Inflammatory macrophage treated with lipopolysaccharide for 4 hours (primary cell): ENCODE results near the gene HRH1.
"Not testable (repeated sequence)": the region's sequence is repeated elsewhere in the genome, so short reads cannot be mapped to it uniquely, and the experiment has no call there.

ENCODE experiments used
- DNase-seq: peaks from one replicate; pipeline ENCODE4 v3.0.0-alpha.2; 2020

The HRH1 gene

DNA sequence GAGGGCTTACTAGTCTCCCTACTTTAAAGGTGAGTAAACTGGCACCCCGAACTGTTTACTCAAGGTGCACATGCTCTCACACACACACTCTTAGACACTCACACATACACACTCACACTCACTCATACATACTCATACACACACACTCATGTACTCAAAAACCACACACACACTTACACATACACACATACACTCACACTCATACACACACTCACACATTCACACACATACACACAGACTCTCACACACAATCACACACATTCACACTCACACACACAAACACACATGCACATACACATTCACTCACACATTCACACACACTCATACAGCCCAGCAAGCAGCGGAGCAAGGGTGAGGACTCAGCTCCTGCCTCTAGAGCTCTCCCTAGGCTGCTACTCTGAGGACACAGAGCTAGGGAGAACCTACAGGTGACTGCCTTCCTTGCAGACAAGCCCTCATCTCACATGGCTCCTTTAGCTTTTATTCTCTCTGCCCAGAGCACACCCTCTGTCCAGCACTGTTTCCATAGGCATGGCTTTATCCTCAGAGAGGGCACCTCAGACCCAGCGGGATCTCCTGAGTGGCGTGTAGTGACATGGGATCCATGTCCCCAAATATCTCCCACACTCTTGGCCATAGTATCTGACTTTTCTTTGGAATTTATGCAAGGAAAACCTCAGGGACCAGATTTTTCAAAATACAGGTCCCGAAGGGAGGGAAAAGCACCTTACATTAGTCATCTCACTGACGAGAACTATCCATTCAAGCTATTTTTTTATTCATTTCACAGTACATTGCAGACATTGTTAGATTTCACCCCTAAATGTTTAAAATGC, 91.8 kb downstream of the HRH1 start:
- DNase-seq, result no peak

DNA sequence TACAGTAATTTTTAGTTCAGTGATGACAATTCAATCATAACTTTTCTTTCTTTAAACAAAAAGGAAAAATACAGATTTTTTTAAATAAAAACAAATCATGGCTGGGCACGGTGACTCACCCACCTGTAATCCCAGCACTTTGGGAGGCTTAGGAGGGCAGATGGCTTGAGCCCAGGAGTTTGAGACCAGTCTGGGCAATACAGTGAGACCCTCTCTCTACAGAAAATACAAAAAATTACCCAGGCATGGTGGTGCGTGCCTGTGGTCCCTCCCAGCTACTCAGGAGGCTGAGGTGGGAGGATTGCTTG, 92.3 kb downstream of the HRH1 start:
- DNase-seq, result no peak

DNA sequence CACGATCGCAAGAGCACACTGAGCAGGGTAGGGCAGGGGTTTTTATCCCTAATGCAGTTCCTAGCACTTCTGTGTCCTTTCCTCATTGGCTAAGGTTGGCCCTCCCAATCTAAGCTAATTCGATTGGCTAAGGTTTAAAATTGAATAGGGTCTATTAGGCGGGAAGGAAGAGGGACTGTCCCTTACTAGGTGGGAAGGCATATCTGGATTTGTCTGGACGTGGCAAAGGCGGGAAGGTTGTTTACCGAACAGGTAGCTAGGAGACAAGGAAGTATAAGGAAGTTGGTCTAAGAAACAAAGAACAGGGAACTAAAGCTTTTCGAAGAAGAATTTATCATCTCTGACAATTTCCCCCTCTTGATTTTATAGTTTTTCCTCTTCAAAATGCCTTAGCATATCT, 93.1 kb downstream of the HRH1 start:
- DNase-seq, result no peak

DNA sequence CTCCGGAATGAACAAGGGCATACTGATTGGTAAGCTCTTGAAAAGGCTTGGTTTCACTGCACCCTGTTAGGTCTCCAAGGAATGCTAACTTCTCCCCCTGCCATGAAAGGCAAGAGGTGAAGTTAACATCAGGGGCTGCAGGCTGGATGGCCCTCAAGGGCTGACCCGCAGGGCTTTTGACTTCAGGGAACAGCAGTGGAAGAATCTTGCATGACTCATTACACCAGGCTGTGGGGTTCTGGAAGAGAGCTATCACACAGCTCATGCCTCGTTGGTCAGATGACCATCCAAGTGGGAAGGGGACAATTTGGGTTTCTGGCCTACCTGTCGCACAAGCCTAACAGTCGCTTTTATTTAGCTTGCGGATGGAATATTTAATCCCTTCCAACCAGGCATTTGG, 94.3 kb downstream of the HRH1 start:
- no peak for DNase-seq

DNA sequence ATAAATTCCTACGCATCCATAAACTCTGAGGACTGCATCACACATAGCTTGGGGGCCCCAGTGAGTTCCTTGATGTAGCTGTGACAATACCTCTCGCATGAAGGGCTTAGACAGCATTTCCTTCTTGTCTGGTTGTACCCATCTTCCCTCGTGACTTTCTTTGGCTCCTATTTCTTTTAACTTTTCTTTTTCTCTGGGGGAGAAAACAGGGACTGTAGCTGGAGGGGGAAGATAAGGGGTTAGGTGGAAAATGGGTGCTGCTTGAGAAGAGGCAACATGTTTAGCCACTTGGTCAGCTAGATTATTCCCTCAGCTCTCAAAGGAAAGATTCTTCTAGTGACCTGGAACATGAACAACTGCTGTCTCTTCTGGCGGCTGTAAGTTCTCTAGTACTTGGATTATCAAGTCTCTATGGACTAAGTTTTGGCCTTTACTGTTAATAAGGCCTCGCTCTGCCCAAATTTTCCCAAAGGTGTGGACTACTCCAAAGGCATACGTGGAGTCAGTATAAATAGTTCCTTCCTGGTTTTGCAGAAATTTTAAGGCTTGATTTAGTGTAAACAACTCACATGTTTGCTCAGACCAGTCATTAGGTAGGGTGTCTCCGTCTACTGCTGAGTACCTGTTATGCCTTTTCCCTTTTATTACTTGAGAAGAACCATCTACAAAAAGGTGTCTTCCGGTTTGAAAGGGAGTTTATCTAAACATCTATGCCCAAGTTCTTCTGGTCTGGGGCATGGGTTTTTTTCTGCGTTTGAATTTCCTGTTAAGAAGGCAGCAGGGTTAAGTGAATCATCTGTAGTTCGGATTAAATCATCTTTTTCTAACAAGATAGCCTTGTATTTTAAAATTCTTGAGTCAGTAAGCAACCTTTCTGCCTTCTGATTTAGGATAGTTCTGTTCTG, 96.9 kb downstream of the HRH1 start:
- DNase-seq, result no peak

DNA sequence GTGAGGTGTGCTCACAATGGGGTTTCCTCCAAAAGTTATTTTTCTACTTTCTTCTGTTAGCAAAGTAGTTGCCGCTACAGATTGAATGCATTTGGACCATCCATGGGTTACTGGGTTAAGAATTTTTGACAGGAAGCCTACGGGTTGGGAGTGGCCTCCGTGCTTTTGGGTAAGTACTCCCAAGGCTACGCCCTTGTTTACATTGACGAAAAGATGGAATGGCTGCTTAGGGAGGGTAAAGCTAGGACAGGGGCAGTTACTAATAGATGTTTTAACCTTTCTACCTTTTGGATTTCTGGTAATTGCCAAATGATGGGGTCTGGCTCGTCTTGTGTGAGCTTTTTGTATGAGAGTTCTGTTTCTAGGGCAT, 97.5 kb downstream of the HRH1 start:
- DNase-seq, result no peak

DNA sequence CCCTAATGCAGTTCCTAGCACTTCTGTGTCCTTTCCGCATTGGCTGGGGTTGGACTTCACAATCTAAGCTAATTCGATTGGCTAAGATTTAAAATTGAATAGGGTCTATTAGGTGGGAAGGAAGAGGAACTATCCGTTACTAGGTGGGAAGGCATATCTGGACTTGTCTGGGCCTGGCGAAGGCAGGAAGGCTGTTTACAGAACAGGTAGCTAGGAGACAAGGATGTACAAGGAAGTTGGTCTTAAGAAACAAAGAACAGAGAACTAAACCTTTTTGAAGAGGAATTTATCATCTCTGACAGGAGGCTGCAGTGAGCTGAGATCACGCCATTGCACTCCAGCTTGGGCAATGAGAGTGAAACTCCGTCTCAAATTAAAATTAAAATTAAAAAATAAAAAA, 100.6 kb downstream of the HRH1 start:
- DNase-seq, result no peak

DNA sequence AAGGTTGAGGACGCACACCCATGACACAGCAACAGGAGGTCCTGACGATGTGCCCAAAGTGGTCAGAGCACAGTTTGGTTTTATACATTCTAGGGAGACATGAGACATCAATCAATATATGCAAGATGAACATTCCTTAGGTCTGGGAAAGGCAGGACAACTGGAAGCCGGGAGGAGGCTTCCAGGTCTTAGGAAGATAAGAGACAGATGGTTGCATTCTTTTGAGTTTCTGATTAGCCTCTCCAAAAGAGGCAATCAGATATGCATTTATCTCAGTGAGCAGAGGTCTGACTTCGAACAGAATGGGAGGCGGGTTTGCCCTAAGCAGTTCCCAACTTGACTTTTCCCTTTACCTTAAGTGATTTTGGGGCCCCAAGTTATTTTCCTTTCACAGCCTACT, 101.2 kb downstream of the HRH1 start:
- DNase-seq, result not testable (repeated sequence)

DNA sequence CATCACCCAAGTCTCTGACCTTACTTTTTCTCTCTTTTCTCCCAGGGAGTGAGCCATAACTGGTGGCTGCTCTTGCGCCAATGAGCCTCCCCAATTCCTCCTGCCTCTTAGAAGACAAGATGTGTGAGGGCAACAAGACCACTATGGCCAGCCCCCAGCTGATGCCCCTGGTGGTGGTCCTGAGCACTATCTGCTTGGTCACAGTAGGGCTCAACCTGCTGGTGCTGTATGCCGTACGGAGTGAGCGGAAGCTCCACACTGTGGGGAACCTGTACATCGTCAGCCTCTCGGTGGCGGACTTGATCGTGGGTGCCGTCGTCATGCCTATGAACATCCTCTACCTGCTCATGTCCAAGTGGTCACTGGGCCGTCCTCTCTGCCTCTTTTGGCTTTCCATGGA, 104.7 kb downstream of the HRH1 start:
- DNase-seq, result no peak

DNA sequence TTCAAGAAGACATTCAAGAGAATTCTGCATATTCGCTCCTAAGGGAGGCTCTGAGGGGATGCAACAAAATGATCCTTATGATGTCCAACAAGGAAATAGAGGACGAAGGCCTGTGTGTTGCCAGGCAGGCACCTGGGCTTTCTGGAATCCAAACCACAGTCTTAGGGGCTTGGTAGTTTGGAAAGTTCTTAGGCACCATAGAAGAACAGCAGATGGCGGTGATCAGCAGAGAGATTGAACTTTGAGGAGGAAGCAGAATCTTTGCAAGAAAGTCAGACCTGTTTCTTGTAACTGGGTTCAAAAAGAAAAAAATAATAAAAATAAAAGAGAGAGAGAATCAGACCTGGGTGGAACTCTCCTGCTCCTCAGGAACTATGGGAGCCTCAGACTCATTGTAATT, 106.2 kb downstream of the HRH1 start:
- no peak for DNase-seq

DNA sequence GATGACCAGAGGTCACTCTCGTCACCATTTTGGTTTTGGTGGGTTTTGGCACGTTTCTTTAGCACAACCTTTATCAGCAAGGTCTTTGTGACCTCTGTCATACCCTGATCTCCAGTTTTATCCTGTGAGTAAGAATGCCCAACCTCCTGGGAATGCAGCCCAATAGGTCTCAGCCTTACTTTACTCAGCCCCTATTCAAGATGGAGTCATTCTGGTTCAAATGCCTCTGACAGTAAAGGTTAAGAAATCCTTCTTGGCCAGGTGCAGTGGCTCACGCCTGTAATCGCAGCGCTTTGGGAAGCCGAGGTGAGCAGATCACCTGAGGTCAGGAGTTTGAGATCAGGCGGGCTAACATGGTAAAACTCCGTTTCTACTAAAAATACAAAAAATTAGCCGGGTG, 114.7 kb downstream of the HRH1 start:
- DNase-seq, result no peak

DNA sequence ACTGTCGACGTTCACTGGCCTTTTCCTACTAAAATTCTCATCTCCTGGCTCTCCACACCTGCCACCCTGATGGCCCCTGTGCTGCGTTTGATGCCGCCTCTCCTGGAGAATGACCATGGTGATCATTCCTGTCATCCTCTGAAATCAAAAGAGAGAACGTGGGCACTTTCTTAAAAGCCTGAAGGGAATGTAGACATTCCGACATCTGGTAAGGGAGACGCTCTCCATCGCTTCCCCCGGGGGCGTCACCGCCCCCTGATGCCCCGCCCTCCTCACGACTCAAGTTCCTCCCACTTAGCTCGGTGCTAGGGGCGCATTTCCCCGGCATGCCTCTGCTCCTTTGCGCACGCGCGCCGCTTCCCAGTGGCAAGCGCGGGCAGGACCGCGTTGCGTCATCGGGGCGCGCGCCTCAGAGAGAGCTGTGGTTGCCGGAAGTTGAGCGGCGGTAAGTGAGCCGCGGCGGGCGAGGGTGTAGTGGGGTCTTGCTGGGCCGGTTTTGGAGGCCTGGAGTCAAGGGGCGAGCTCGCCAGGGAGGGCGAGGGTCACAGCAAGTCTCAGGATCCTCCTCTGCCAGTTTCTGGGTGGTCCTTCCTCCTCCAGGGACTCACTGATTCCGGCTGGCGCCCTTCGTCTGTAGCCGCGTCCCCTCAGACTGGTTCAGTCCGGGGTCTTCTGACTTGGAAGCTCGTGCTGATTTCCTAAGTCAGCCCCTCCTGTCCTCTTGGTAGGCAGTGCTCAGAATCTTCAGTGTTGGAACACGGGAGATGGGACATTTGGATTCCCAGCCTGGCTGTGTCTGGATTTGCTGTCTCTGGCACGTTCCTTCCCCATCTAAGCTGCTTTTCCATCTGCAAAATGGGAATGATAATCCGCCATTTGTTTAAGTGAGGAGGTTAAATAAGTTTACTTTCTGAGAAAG, 118.0 kb downstream of the HRH1 start, which contains the start of gene ATG7:
Gene ATG7, plus strand, starts transcription at position 412 of the 919 bp plus-strand sequence. CDS start 26,299 bp downstream, outside the sequence.
- DNase-seq, result peak; percentile 98

DNA sequence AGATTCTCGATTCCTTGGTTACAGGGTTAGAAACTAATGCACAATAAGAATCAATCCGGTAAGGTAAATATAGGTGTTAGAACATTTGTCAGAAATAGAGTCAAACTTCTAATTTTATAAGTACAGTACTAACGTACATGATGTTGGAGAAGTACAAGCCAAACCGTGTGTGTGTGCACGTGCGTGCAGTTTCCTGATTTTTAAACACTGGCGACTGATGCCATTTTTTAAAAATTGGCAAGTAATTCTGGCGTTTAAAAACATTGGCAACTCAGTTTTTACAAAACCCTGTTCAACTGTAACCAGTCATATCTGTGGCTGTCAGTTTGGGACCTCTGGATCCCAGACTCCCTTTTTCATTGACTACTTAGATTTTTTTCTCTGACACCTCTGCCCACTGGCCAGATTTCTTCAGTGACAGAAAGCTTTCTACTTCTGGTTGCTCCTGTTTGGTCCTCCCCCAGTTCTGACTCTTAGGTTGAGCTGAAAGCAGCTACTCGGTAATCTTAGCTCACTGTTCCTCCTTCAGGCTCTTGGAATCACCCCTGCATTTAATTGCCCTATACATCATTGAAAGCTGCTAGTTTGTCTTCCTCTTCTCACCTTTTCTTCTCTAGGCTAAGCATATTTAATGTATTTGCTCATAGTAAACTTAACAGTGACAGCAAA, 118.7 kb downstream of the HRH1 start:
- peak; percentile 81 for DNase-seq

DNA sequence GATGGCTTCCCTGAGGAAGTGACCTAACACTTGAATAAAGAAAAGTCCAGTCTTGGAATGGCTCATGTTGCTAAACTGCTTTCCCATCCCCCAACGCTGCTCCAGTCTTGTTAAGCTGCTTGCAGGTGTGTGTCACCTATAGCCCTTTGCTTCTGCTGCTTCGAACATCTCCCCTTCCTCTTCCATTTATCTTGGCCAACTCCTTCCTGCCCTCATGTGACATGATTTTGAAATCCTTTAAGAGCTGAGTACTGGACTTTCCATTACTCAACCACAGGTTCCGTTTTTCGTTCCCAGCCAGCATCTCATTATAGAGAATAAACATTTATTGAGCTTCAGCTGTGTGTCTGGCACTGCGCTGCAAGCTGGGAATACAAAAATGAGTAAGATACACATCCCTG, 119.6 kb downstream of the HRH1 start:
- DNase-seq, result peak; percentile 97

DNA sequence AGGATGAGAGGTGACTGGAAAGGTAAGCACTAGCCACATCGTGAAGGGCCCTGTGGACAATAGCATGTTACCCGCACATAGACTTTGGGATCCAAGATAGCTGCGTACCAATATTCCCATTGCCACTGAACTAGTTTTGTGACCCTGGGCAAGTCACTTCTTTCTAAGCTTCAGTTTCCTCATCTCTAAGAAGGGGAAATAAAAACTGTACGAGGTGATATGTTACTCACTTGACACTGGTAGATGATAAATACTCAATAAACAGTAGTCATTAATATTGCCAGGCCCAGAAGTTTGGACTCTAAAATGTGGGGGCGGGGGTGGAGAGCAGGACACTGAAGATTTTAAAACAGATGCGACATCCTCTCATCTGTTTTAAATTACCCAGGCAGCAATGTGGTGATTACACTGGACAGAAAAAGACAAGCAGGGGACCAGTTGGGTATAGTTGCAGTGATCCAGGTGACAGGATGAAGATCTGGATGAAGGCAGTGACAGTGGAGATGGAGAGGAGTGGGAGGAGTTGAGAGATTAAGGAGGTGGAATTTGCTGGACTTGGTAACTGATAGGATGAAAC, 120.4 kb downstream of the HRH1 start:
- peak; percentile 64 for DNase-seq

DNA sequence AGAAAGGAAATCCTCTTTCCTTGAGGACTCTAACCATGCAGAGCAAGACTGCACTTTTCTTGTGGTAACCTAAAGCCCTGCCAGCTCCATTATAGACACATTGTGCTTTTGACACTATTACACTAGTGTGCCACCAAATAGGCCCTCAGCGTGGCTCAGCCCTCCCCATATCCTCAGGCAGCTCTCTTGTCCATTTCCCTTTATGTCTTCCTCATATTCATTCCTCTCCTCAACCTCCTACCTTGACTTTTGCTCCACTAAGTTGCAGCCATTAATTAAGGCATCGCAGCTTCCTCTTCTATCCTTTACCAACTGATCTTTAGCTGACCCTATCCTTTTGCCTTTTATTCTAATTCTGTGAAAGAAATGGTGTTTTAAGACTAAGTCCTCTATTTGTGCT, 121.6 kb downstream of the HRH1 start:
- peak; percentile 37 for DNase-seq

DNA sequence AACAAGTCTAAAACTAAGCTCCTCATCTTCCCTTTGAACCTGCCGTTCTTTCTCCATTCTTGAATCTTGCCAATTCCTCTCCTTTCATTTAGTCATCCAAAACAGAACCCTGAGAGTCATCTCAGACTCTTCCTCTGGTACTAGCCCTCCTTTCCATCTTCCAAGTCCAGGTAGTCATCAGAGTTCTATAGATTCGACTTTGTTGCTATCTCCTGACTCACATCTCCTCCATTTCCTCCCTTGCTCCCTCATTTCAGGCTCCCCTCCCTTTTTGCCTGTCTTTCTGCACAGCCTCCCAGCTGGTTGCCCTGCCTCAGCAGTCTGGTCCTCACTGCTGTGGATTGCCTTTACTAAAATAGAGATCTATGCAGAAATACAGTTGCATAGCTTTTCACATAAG, 122.6 kb downstream of the HRH1 start:
- DNase-seq, result no peak

DNA sequence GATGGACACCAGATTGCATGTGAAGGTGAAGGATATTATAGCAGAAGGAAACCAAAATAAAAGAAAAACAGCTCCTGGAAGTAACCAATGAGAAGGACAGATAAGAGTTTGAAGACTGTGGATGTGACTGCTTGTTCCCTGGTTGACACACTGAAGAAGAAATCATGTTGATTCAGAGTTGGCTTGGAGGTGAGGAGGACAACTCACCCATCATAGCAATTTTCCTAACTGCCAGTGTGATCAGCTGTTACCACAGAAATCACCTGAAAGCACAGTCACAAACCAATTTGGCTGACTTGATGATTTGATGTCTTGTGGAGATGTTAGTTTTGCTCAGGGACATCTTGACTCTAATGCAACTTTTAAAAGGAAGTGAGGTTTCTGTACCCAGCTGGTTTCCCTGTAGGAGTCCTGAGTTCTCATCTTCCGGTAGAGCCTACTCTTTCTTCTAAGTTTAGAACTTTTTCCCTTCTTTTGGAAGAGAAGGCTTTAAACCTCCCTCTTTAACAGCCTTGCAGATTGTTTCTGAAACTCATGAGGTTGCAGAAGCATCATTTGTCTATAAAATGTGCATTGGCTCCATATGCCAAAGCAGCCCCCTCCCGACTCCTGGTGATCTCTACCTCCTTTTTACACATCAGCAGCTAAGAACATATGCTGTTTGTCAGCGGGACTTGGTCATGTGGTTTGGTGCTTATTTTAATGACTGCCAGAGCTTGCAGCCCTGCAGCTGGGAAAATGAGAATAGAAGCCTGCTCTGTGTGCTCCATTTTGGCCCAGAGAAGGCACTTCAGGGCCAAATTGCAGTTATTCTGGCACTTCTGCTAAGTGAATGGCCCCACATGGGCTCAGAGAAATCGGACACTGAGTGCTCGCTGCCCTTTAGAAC, 128.2 kb downstream of the HRH1 start:
- DNase-seq, result peak; percentile 58

DNA sequence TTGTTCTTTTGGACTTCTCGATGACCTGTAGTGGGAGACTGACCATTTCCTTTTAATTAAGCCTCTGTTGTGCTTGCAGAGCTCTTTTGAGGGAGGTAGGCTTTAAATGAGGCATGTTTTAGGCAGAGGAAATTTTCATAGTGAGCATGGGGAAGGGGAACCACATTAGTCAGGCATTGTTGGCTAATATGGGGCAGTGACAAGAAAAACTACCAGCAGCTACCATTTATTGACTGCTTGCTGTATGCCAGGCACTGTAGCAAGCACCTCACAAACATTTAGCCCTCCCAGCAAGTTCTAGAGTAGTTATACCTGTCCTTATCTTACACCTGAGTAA, 128.8 kb downstream of the HRH1 start:
- DNase-seq, result peak; percentile 81

DNA sequence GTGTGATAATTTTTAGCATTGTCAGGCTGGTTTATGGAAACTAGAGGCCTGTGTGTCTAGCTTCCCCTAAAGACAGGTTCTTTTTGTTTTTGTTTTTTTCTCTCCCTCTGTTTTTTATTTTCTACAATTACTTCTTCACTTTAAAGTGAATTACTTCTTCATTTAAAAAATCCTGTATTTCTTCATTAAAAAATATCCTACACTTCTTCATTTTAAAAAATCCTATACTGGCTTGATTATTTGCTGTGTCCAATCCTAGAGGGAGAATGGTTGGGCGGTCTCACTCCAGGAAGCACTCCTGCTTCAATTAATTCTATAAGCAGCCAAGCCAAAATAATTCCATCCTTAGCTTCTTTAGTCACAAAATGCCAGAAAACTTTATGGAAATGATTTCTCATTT, 129.7 kb downstream of the HRH1 start:
- peak; percentile 30 for DNase-seq

DNA sequence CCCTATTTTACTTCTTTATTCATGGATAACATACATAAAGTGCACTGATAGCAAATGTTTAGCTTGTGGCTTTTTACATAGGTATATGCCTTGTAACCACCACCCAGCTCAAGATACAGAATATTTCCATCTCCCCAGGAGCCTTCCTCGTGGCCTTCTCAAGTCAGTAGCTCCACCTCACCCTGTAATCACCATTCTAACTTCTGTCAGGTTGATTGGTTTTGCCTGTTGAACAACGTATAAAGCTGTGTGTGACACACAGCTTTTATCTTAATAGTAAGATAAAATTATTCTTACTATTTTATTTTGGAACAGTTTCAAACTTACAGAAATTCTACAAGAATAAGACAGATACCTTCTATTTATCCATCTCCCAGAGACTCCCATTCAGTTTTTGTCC, 131.2 kb downstream of the HRH1 start:
- DNase-seq, result no peak
